Measurements from ENCODE around the gene NUDT13. TPM values are rescaled to one million over a fixed set of nuclear protein-coding genes. Genes with fewer than 3 reads are reported as not detected.
"Not testable (repeated sequence)": the region's sequence is repeated elsewhere in the genome, so short reads cannot be mapped to it uniquely, and the experiment has no call there.

The NUDT13 gene
- total RNA-seq, 1 donor from 2014 or later = 2.3 TPM

DNA sequence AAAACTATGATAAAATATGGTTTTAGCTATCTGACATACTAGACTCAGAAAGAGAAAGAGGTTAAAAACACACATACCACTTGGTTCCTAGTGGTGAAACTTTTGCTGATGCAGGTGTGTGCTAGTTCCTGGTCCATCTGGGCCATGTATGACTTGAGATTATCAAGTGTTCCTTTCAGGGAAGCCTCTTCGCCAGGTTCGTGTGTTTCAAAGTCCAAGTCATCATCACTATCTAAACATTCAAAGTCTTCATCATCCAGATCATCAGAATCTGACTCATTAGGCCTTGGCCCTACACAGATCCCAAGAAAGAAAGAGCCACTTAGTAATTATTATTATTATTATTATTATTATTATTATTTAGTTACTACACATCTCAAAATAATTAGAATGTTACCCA, 26.4 kb downstream of the NUDT13 start:
- H3K4me3 ChIP-seq = no peak overlapping the region
- no peak overlapping the region for H3K27ac ChIP-seq
- H3K27me3 ChIP-seq = no peaks in the 10 kb centered on the region
- H3K36me3 ChIP-seq = peaks cover 100% of the 10 kb centered on the region
- intact Hi-C loops (cut with DNase I) = no loop called here
- DNase-seq = no peak
- no peaks in the 10 kb centered on the region for H3K4me1 ChIP-seq
- ATAC-seq = no peak
- TF ChIP-seq, protein P1, sequence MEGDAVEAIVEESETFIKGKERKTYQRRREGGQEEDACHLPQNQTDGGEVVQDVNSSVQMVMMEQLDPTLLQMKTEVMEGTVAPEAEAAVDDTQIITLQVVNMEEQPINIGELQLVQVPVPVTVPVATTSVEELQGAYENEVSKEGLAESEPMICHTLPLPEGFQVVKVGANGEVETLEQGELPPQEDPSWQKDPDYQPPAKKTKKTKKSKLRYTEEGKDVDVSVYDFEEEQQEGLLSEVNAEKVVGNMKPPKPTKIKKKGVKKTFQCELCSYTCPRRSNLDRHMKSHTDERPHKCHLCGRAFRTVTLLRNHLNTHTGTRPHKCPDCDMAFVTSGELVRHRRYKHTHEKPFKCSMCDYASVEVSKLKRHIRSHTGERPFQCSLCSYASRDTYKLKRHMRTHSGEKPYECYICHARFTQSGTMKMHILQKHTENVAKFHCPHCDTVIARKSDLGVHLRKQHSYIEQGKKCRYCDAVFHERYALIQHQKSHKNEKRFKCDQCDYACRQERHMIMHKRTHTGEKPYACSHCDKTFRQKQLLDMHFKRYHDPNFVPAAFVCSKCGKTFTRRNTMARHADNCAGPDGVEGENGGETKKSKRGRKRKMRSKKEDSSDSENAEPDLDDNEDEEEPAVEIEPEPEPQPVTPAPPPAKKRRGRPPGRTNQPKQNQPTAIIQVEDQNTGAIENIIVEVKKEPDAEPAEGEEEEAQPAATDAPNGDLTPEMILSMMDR (IDR thresholded peaks at IDR 0.05) = no peak
- H3K9me3 ChIP-seq = no peaks in the 10 kb centered on the region

DNA sequence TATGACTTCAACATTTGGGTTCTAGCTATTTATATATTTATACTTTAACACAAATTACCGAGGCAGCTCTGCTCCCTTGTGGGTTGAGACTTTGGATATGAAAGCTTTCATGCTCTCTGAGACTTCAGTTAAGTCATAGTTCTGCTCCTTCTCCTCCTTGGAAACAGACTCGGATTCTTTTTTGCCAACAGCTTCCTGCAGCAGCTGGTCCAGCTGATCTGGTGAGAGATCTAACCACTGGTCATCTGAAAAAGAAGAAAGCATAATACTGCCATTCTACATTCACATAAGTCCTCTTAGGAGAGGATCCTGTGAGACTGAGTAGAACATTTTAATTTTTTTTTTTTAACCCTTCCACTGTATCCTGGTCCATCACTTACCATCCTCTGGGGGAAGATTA, 29.0 kb downstream of the NUDT13 start:
- Histone ChIP-seq H3K4me3 (no peak overlapping the region), H3K9me3 (no peaks in the 10 kb centered on the region), H3K36me3 (peaks cover 100% of the 10 kb centered on the region), H3K27me3 (no peaks in the 10 kb centered on the region), H3K27ac (no peak overlapping the region), H3K4me1 (no peaks in the 10 kb centered on the region)
- TF ChIP-seq, protein P1 (IDR thresholded peaks at IDR 0.05) = no peak
- ATAC-seq (no peak), DNase-seq (no peak)
- intact Hi-C loops (cut with DNase I) = no loop called here

DNA sequence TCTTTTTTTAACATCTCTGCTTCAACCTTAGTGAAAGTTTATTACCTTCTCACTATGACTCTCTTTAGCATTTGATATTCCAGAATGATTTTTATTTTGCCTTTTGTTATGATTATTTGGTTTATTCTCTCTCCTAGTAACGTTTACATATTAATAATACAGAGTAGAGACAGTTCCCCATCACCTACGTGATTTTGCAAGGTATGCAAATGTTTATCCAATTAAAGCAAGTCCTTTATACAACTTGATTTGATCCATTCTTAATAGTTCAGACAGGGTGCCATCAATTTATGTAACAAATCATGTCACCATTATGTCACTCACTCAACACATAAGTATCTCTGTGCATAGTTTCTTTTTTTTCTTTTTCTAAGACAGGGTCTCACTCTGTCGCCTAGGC, 31.3 kb downstream of the NUDT13 start:
- H3K27ac ChIP-seq = no peak overlapping the region
- DNase-seq (no peak), ATAC-seq (no peak)
- no peaks in the 10 kb centered on the region for H3K9me3 ChIP-seq
- no peak overlapping the region for H3K4me3 ChIP-seq
- H3K36me3 ChIP-seq = peaks cover 100% of the 10 kb centered on the region
- TF ChIP-seq, protein P1 (IDR thresholded peaks at IDR 0.05) = no peak
- intact Hi-C loops (cut with DNase I) = no loop called here
- no peaks in the 10 kb centered on the region for H3K4me1 ChIP-seq
- no peaks in the 10 kb centered on the region for H3K27me3 ChIP-seq

DNA sequence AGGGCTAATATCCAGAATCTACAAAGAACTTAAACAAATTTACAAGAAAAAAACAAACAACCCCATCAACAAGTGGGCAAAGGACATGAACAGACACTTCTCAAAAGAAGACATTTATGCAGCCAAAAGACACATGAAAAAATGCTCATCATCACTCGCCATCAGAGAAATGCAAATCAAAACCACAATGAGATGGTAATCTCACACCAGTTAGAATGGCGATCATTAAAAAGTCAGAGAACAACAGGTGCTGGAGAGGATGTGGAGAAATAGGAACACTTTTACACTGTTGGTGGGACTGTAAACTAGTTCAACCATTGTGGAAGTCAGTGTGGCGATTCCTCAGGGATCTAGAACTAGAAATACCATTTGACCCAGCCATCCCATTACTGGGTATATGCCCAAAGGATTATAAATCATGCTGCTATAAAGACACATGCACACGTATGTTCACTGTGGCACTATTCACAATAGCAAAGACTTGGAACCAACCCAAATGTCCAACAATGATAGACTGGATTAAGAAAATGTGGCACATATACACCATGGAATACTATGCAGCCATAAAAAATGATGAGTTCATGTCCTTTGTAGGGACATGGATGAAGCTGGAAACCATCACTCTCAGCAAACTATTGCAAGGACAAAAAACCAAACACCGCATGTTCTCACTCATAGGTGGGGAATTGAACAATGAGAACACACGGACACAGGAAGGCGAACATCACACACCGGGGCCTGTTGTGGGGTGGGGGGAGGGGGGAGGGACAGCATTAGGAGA, 40.6 kb downstream of the NUDT13 start:
- peaks cover 85% of the 10 kb centered on the region for H3K36me3 ChIP-seq
- H3K27ac ChIP-seq; H3K27me3 ChIP-seq; ATAC-seq; H3K4me3 ChIP-seq; intact Hi-C loops (cut with DNase I); DNase-seq; H3K4me1 ChIP-seq; H3K9me3 ChIP-seq: not testable (repeated sequence)

DNA sequence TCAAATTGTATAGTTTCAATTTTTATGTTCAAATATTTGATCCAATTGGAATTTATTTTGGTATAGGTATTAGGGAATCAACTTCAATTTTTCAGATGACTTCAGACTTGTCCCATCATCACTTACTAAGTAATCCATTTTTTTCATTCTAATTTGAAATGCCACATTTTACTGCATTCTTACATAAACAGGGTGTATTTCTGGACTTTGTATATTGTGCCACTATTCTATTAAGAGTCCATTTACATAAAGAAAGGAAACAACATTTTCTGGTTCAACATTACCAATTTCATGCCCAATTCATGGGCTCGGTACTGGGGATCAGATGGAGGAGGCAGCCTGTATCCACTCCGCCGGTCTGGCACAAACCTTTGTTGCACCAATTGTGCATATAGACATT, 41.8 kb downstream of the NUDT13 start:
- no peaks in the 10 kb centered on the region for H3K4me1 ChIP-seq
- no peaks in the 10 kb centered on the region for H3K27me3 ChIP-seq
- TF ChIP-seq, protein P1 (IDR thresholded peaks at IDR 0.05) = no peak
- DNase-seq = no peak
- H3K4me3 ChIP-seq = no peak overlapping the region
- no peak overlapping the region for H3K27ac ChIP-seq
- peaks cover 85% of the 10 kb centered on the region for H3K36me3 ChIP-seq
- ATAC-seq = no peak
- no peaks in the 10 kb centered on the region for H3K9me3 ChIP-seq
- intact Hi-C loops (cut with DNase I) = no loop called here

DNA sequence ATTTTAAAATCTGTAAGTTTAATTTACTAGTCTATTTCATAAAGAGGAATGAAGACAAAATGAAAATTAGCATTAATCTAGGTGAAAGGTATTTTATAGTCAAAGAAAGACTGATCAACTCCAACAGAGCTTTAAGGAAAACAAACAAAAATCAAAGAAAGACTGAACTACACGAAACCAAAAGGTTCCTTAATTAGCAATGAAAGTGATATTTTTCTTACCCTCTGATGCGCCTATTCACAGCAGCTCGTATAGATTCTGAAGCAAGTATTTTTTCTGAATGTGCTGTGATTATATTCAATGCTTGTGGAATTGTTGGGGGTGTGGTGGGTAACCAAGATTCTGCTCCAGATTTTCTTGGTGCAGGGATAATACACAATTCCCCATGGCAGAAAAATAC, 45.8 kb downstream of the NUDT13 start:
- H3K4me3 ChIP-seq = no peak overlapping the region
- ATAC-seq = no peak
- peaks cover 74% of the 10 kb centered on the region for H3K36me3 ChIP-seq
- H3K27ac ChIP-seq = no peak overlapping the region
- no peaks in the 10 kb centered on the region for H3K27me3 ChIP-seq
- intact Hi-C loops (cut with DNase I) = no loop called here
- DNase-seq = no peak
- no peaks in the 10 kb centered on the region for H3K9me3 ChIP-seq
- TF ChIP-seq, protein P1 (IDR thresholded peaks at IDR 0.05) = no peak
- H3K4me1 ChIP-seq = no peaks in the 10 kb centered on the region

Measured in upper lobe of right lung (tissue), 1 donor.